Measurements from ENCODE around the gene TUBA1C.

The TUBA1C gene

GRCh38 chr12:49259452-49259851, 5.4 kb upstream of the TUBA1C start:
- H3K9me3 ChIP-seq = no peaks in the 10 kb centered on the region
- H3K27ac ChIP-seq = no peak overlapping the region
- no peaks in the 10 kb centered on the region for H3K27me3 ChIP-seq
- no peak for TF ChIP-seq CTCF (IDR thresholded peaks at IDR 0.05)
- H3K4me1 ChIP-seq (ENCODE audit: control insufficient read depth in 1 of 2, insufficient read depth in 1 of 2, low read depth in 1 of 2, low read length in 1 of 2) = peaks cover 12 to 26% of the 10 kb centered on the region in 2 experiments
- H3K36me3 ChIP-seq = no peaks in the 10 kb centered on the region
- H3K4me3 ChIP-seq (ENCODE audit: low read depth in 1 of 2, low read length in 1 of 2) = no peak overlapping the region

- TF ChIP-seq CTCF (IDR thresholded peaks at IDR 0.05) = no peak
- Histone ChIP-seq H3K27me3 (no peaks in the 10 kb centered on the region), H3K4me3 (ENCODE audit: low read depth in 1 of 2, low read length in 1 of 2) (no peak overlapping the region)
Observed at GRCh38 chr12:49260166-49260565, 4.7 kb upstream of the TUBA1C start.

GRCh38 chr12:49260571-49261363, 4.1 kb upstream of the TUBA1C start:
- H3K27ac ChIP-seq = no peak overlapping the region
- H3K27me3 ChIP-seq = no peaks in the 10 kb centered on the region
- peaks cover 22 to 34% of the 10 kb centered on the region in 2 experiments for H3K4me1 ChIP-seq (ENCODE audit: control insufficient read depth in 1 of 2, insufficient read depth in 1 of 2, low read depth in 1 of 2, low read length in 1 of 2)
- no peak for TF ChIP-seq CTCF (IDR thresholded peaks at IDR 0.05)
- H3K36me3 ChIP-seq = no peaks in the 10 kb centered on the region
- H3K4me3 ChIP-seq (ENCODE audit: low read depth in 1 of 2, low read length in 1 of 2) = no peak overlapping the region
- H3K9me3 ChIP-seq = no peaks in the 10 kb centered on the region

More at GRCh38 chr12:49260166-49260565, 4.7 kb upstream of the TUBA1C start:
- no peaks in the 10 kb centered on the region for H3K36me3 ChIP-seq
- peaks cover 16 to 28% of the 10 kb centered on the region in 2 experiments for H3K4me1 ChIP-seq (ENCODE audit: control insufficient read depth in 1 of 2, insufficient read depth in 1 of 2, low read depth in 1 of 2, low read length in 1 of 2)
- H3K9me3 ChIP-seq = no peaks in the 10 kb centered on the region
- H3K27ac ChIP-seq = no peak overlapping the region

- peaks cover 27 to 36% of the 10 kb centered on the region in 2 experiments for H3K4me1 ChIP-seq (ENCODE audit: control insufficient read depth in 1 of 2, insufficient read depth in 1 of 2, low read depth in 1 of 2, low read length in 1 of 2)
- H3K9me3 ChIP-seq = no peaks in the 10 kb centered on the region
- no peak for TF ChIP-seq CTCF (IDR thresholded peaks at IDR 0.05)
- H3K27me3 ChIP-seq = no peaks in the 10 kb centered on the region
- no peaks in the 10 kb centered on the region for H3K36me3 ChIP-seq
- no peak overlapping the region for H3K27ac ChIP-seq
- no peak overlapping the region for H3K4me3 ChIP-seq (ENCODE audit: low read depth in 1 of 2, low read length in 1 of 2)
Observed at GRCh38 chr12:49261721-49262120, 3.2 kb upstream of the TUBA1C start.

GRCh38 chr12:49263400-49263763, 1.5 kb upstream of the TUBA1C start:
- peaks cover 36 to 38% of the 10 kb centered on the region in 2 experiments for H3K4me1 ChIP-seq (ENCODE audit: control insufficient read depth in 1 of 2, insufficient read depth in 1 of 2, low read depth in 1 of 2, low read length in 1 of 2)
- no peaks in the 10 kb centered on the region for H3K9me3 ChIP-seq
- no peaks in the 10 kb centered on the region for H3K27me3 ChIP-seq
- H3K27ac ChIP-seq = no peak overlapping the region
- no peak for TF ChIP-seq CTCF (IDR thresholded peaks at IDR 0.05)
- H3K36me3 ChIP-seq = no peaks in the 10 kb centered on the region
- peak overlapping the region in 1 of 2 experiments; percentile 78 for H3K4me3 ChIP-seq (ENCODE audit: low read depth in 1 of 2, low read length in 1 of 2)

All from neutrophil (primary cell).